ENCODE data around the gene SPPL3.
A peak's percentile ranks its signal among the peaks of the same experiment; 100 is the strongest.

SPPL3 gene

GRCh38 chr12:120722784-120723183 lies 181.4 kb downstream of the SPPL3 start:
- DNase-seq (ENCODE audit: low spot score) = no peak

- no peak for DNase-seq (ENCODE audit: low spot score)
These were observed 182.3 kb downstream of the SPPL3 start for GRCh38 chr12:120721866-120722265.

- no peak for DNase-seq (ENCODE audit: low spot score)
These were observed 183.0 kb downstream of the SPPL3 start for GRCh38 chr12:120720987-120721801.

- no peak for DNase-seq (ENCODE audit: low spot score)
These were observed 183.7 kb downstream of the SPPL3 start for GRCh38 chr12:120720234-120720986.

GRCh38 chr12:120719496-120720233 lies 184.5 kb downstream of the SPPL3 start:
- DNase-seq (ENCODE audit: low spot score) = no peak

- no peak for DNase-seq (ENCODE audit: low spot score)
These were observed 185.1 kb downstream of the SPPL3 start for GRCh38 chr12:120719072-120719471.

- DNase-seq (ENCODE audit: low spot score) = no peak
These were observed 186.1 kb downstream of the SPPL3 start for GRCh38 chr12:120718055-120718454.

GRCh38 chr12:120713861-120714482 lies 190.2 kb downstream of the SPPL3 start:
- DNase-seq (ENCODE audit: low spot score) = peak; percentile 81

GRCh38 chr12:120712610-120713009 lies 191.5 kb downstream of the SPPL3 start:
- DNase-seq (ENCODE audit: low spot score) = no peak

Measured in iPS-NIHi11 (cell line).